HEK293 (cell line): ENCODE results near the gene MCM6.

Experiments used
- CTCF ChIA-PET: fragments of 350-600 bp; formaldehyde crosslinking; extraction: SDS; loops from one replicate; lab custom pipeline; 2021; ENCODE audit warnings: antibody characterized with exemption; lab: Yijun Ruan, JAX
- POLR2A ChIA-PET: fragments of 300-600 bp; formaldehyde crosslinking; extraction: SDS; loops from one replicate; lab custom pipeline; 2020; ENCODE audit warnings: antibody characterized with exemption, inconsistent platforms; lab: Yijun Ruan, JAX
- H3K27ac ChIP-seq: fragments of 200-500 bp; sonication (Bioruptor generic); 2 replicates; pipeline ENCODE4 v1.5.1; 2014; ENCODE audit warnings: low read depth, low read length, control low read depth, inconsistent platforms; ENCODE audit errors: extremely low read depth
- H3K36me3 ChIP-seq, 2 experiments: fragments of 200-500 bp in 1 of 2; sonication (Bioruptor generic) in 1 of 2; 1 replicate in 1 of 2; 2 replicates in 1 of 2; pipeline ENCODE4 v1.5.1; 2014 to 2017; ENCODE audit warnings: inconsistent platforms in 2 of 2, low read length in 2 of 2; ENCODE audit not compliant: control insufficient read depth in 2 of 2, insufficient read depth in 1 of 2
- H3K4me1 ChIP-seq: fragments of 200-500 bp; sonication (Bioruptor generic); 2 replicates; pipeline ENCODE4 v1.5.1; 2014; ENCODE audit warnings: mild to moderate bottlenecking, low read length, inconsistent platforms; ENCODE audit not compliant: control insufficient read depth, insufficient read depth
- H3K4me3 ChIP-seq: 2 replicates; pipeline ENCODE4 v1.5.1; 2011; ENCODE audit warnings: low read depth, mild to moderate bottlenecking, control low read depth, low read length, moderate library complexity
- H3K9me3 ChIP-seq: fragments of 200-500 bp; sonication (Bioruptor generic); 2 replicates; pipeline ENCODE4 v1.5.1; 2014; ENCODE audit warnings: low read depth, low read length, inconsistent platforms; ENCODE audit not compliant: control insufficient read depth, insufficient read depth
- ATF2 ChIP-seq: fragments of 450-650 bp; formaldehyde crosslinking; IDR thresholded peaks from 2 replicates; pipeline ENCODE4 v1.5.1; 2016; ENCODE audit warnings: missing biosample characterization, missing genetic modification characterization, low read depth
- BCL6B ChIP-seq: fragments of 450-650 bp; formaldehyde crosslinking; IDR thresholded peaks from 2 replicates; pipeline ENCODE4 v1.5.1; 2017; ENCODE audit warnings: missing biosample characterization, missing genetic modification characterization
- INSM2 ChIP-seq: fragments of 450-650 bp; formaldehyde crosslinking; IDR thresholded peaks from 2 replicates; pipeline ENCODE4 v1.5.1; 2016; ENCODE audit warnings: missing biosample characterization, missing genetic modification characterization
- KLF9 ChIP-seq: fragments of 450-650 bp; formaldehyde crosslinking; IDR thresholded peaks from 2 replicates; pipeline ENCODE4 v1.5.1; 2016; ENCODE audit warnings: missing biosample characterization, missing genetic modification characterization, low read depth
- PRDM1 ChIP-seq: fragments of 450-650 bp; formaldehyde crosslinking; IDR thresholded peaks from 2 replicates; pipeline ENCODE4; 2016; ENCODE audit warnings: missing biosample characterization, missing genetic modification characterization
- TCF7L2 ChIP-seq: IDR thresholded peaks from 2 replicates; pipeline ENCODE4 v1.6.1; 2011; ENCODE audit warnings: low read depth, mild to moderate bottlenecking, inconsistent platforms, low read length, moderate library complexity, borderline replicate concordance
- ZBTB26 ChIP-seq: fragments of 450-650 bp; formaldehyde crosslinking; optimal IDR thresholded peaks from 2 replicates; pipeline ENCODE3; 2016; ENCODE audit warnings: missing biosample characterization, mild to moderate bottlenecking, missing genetic modification characterization
- ZNF280C ChIP-seq: fragments of 450-650 bp; formaldehyde crosslinking; IDR thresholded peaks from 2 replicates; pipeline ENCODE4 v1.5.1; 2016; ENCODE audit warnings: missing biosample characterization, missing genetic modification characterization
- ZNF350 ChIP-seq: fragments of 450-650 bp; formaldehyde crosslinking; IDR thresholded peaks from 2 replicates; pipeline ENCODE4 v1.5.0; 2017; ENCODE audit warnings: missing biosample characterization, mild to moderate bottlenecking, missing genetic modification characterization
- ZNF394 ChIP-seq: fragments of 450-650 bp; formaldehyde crosslinking; IDR thresholded peaks from 2 replicates; pipeline ENCODE4 v1.5.1; 2016; ENCODE audit warnings: missing biosample characterization, missing genetic modification characterization, mild to moderate bottlenecking, moderate library complexity, borderline replicate concordance
- ZNF518A ChIP-seq: fragments of 450-650 bp; formaldehyde crosslinking; conservative IDR thresholded peaks from 2 replicates; pipeline ENCODE4 v1.5.1; 2016; ENCODE audit warnings: low read depth, missing biosample characterization, missing genetic modification characterization
- ZNF571 ChIP-seq: fragments of 450-650 bp; formaldehyde crosslinking; IDR thresholded peaks from 2 replicates; pipeline ENCODE4 v1.5.0; 2017; ENCODE audit warnings: missing biosample characterization, missing genetic modification characterization
- ZNF623 ChIP-seq: fragments of 450-650 bp; formaldehyde crosslinking; IDR thresholded peaks from 2 replicates; pipeline ENCODE4 v1.5.1; 2016; ENCODE audit warnings: missing biosample characterization, missing genetic modification characterization
- ZNF639 ChIP-seq: fragments of 450-650 bp; formaldehyde crosslinking; IDR thresholded peaks from 2 replicates; pipeline ENCODE4 v1.5.1; 2016; ENCODE audit warnings: missing biosample characterization, missing genetic modification characterization
- ZNF645 ChIP-seq: fragments of 450-650 bp; formaldehyde crosslinking; IDR thresholded peaks from 2 replicates; pipeline ENCODE4; 2016; ENCODE audit warnings: missing biosample characterization, missing genetic modification characterization
- ZNF654 ChIP-seq: fragments of 450-650 bp; formaldehyde crosslinking; IDR thresholded peaks from 2 replicates; pipeline ENCODE4 v1.5.1; 2016; ENCODE audit warnings: low read depth, missing biosample characterization, missing genetic modification characterization
- ZNF658 ChIP-seq: fragments of 450-650 bp; formaldehyde crosslinking; IDR thresholded peaks from 2 replicates; pipeline ENCODE4; 2016; ENCODE audit warnings: missing biosample characterization, missing genetic modification characterization
- ZNF677 ChIP-seq: fragments of 450-650 bp; IDR thresholded peaks from 2 replicates; pipeline ENCODE4 v1.5.0; 2018; ENCODE audit warnings: missing biosample characterization, mild to moderate bottlenecking, missing genetic modification characterization, moderate library complexity
- ZNF776 ChIP-seq: fragments of 450-650 bp; formaldehyde crosslinking; IDR thresholded peaks from 2 replicates; pipeline ENCODE4 v1.5.0; 2017; ENCODE audit warnings: missing biosample characterization, missing genetic modification characterization, borderline replicate concordance
- ZXDB ChIP-seq: fragments of 450-650 bp; formaldehyde crosslinking; IDR thresholded peaks from 2 replicates; pipeline ENCODE4 v1.5.1; 2016; ENCODE audit warnings: missing biosample characterization, missing genetic modification characterization

MCM6 gene

GRCh38 chr2:135815269-135815668 is 61.0 kb downstream of the MCM6 start:
- ChIA-PET CTCF (interaction anchor here (0.6 to 2.5 kb wide), 2 partner anchors 18 to 60 kb away, joined by 3 to 11 read pairs; no protein-coding TSS in a partner anchor), POLR2A (no interaction called here)
- H3K9me3 ChIP-seq = no peaks in the 10 kb centered on the region
- no peak for TF ChIP-seq TCF7L2
- no peak for TF ChIP-seq ZNF394
- no peak for TF ChIP-seq BCL6B (tag by site-specific recombination)
- no peak for TF ChIP-seq ZNF654 (tag by site-specific recombination)
- no peak for TF ChIP-seq KLF9 (tag by site-specific recombination)
- no peak for TF ChIP-seq ZNF350 (tag by site-specific recombination)
- no peak for TF ChIP-seq ZNF280C (tag by site-specific recombination)
- no peak for TF ChIP-seq ZNF623 (tag by site-specific recombination)
- TF ChIP-seq PRDM1 (tag by site-specific recombination) = no peak
- TF ChIP-seq ZNF639 = no peak
- TF ChIP-seq ZBTB26 (tag by site-specific recombination) = no peak
- no peak for TF ChIP-seq ZNF645 (tag by site-specific recombination)
- no peak for TF ChIP-seq ATF2 (tag by site-specific recombination)
- no peak for TF ChIP-seq ZNF571
- TF ChIP-seq ZXDB (tag by site-specific recombination) = no peak
- TF ChIP-seq ZNF518A = no peak
- no peak for TF ChIP-seq INSM2 (tag by site-specific recombination)
- TF ChIP-seq ZNF776 (tag by site-specific recombination) = no peak
- TF ChIP-seq ZNF677 (tag by site-specific recombination) = no peak
- TF ChIP-seq ZNF658 (tag by site-specific recombination) = no peak
- H3K36me3 ChIP-seq = no peaks in the 10 kb centered on the region
- no peak overlapping the region for H3K4me3 ChIP-seq
- H3K27ac ChIP-seq = no peak overlapping the region
- no peaks in the 10 kb centered on the region for H3K4me1 ChIP-seq
